Ishikawa (cell line): Measurements from ENCODE around the gene MDC1.
A peak's percentile ranks its signal among the peaks of the same experiment; 100 is the strongest.

Source experiments
- REST ChIP-seq: IDR thresholded peaks from 2 replicates; pipeline ENCODE4 v1.6.1; 2012; ENCODE audit warnings: low read depth, mild to moderate bottlenecking
- TAF1 ChIP-seq: IDR thresholded peaks from 2 replicates; pipeline ENCODE4 v1.6.1; 2012; ENCODE audit warnings: low read depth, mild to moderate bottlenecking
- TF ChIP-seq, protein P1 (sequence below): IDR thresholded peaks from 2 replicates; pipeline ENCODE4 v1.6.1; 2012

- TF ChIP-seq TAF1: peak; percentile 7; the same call in 1 of the 2 replicates
- TF ChIP-seq, protein P1, sequence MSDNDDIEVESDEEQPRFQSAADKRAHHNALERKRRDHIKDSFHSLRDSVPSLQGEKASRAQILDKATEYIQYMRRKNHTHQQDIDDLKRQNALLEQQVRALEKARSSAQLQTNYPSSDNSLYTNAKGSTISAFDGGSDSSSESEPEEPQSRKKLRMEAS: peak; percentile 83
- TF ChIP-seq REST: no peak
These were observed 4.3 kb upstream of the MDC1 start for GRCh38 chr6:30721198-30722024.
